OCI-LY7 (cell line): Measurements from ENCODE around the gene MYCN. TPM values are rescaled to one million over a fixed set of nuclear protein-coding genes. Genes with fewer than 3 reads are reported as not detected.

Experiments
- BruUV-seq: library from RNA; stranded (reverse); fragments of 400-500 nt; replicated peaks from 2 replicates; lab custom pipeline; 2021; lab: Mats Ljungman, UMichigan
- CTCF ChIA-PET: fragments of 300-600 bp; sonication (Branson Sonifier 250); formaldehyde crosslinking; loops from one replicate; lab custom pipeline; 2022; ENCODE audit warnings: antibody characterized with exemption; ENCODE audit not compliant: unreplicated experiment; lab: Charles Lee
- POLR2A ChIA-PET: fragments of 300-600 bp; sonication (Branson Sonifier 250); formaldehyde crosslinking; loops from one replicate; lab custom pipeline; 2022; ENCODE audit warnings: antibody characterized with exemption; lab: Charles Lee
- DNase-seq: peaks from one replicate; pipeline ENCODE4 v3.0.0-alpha.2; 2015; ENCODE audit warnings: low spot score
- H2AFZ ChIP-seq: fragments of 200-600 bp; sonication (generic), shearing (Covaris generic); 2 replicates; pipeline ENCODE4 v1.6.1; 2014; ENCODE audit warnings: mild to moderate bottlenecking, antibody characterized with exemption, low read length, moderate library complexity
- H3K27ac ChIP-seq: fragments of 200-600 bp; sonication (generic); 2 replicates; pipeline ENCODE4 v1.5.1; 2014; ENCODE audit warnings: mixed run types, low read depth, mild to moderate bottlenecking, moderate library complexity, low read length, inconsistent platforms; ENCODE audit not compliant: poor library complexity, severe bottlenecking
- H3K36me3 ChIP-seq: fragments of 200-600 bp; sonication (generic); 2 replicates; pipeline ENCODE4 v1.6.1; 2014; ENCODE audit warnings: mild to moderate bottlenecking, antibody characterized with exemption, low read length, moderate library complexity, mixed read lengths; ENCODE audit not compliant: insufficient read depth
- H3K4me1 ChIP-seq: fragments of 200-600 bp; sonication (generic); 2 replicates; pipeline ENCODE4 v1.5.1; 2014; ENCODE audit warnings: mild to moderate bottlenecking, low read length; ENCODE audit not compliant: insufficient read depth, poor library complexity, severe bottlenecking
- H3K4me2 ChIP-seq: fragments of 200-600 bp; sonication (generic); 2 replicates; pipeline ENCODE4 v1.6.1; 2014; ENCODE audit warnings: mild to moderate bottlenecking, low read length
- H3K4me3 ChIP-seq: fragments of 200-600 bp; sonication (generic); 2 replicates; pipeline ENCODE4 v1.5.1; 2014; ENCODE audit warnings: mild to moderate bottlenecking, low read depth, low read length; ENCODE audit not compliant: poor library complexity, severe bottlenecking
- H3K79me2 ChIP-seq: fragments of 200-600 bp; sonication (generic); 2 replicates; pipeline ENCODE4 v1.6.1; 2016; ENCODE audit warnings: low read depth, mild to moderate bottlenecking, low read length, moderate library complexity, mixed read lengths; ENCODE audit not compliant: insufficient read depth
- H3K9me2 ChIP-seq: fragments of 200-600 bp; sonication (generic); 2 replicates; pipeline ENCODE4 v1.6.1; 2016; ENCODE audit warnings: mild to moderate bottlenecking, low read length, mixed read lengths; ENCODE audit not compliant: insufficient read depth
- H3K9me3 ChIP-seq: fragments of 200-600 bp; sonication (generic); 2 replicates; pipeline ENCODE4 v1.6.1; 2014; ENCODE audit warnings: mild to moderate bottlenecking, mixed run types, low read length, mixed read lengths
- H4K20me1 ChIP-seq: fragments of 200-600 bp; sonication (generic); 2 replicates; pipeline ENCODE4 v1.6.1; 2014; ENCODE audit warnings: mild to moderate bottlenecking, antibody characterized with exemption, low read length, moderate library complexity, mixed read lengths; ENCODE audit not compliant: insufficient read depth
- CTCF ChIP-seq: fragments of 200-600 bp; sonication (generic); conservative IDR thresholded peaks from 2 replicates; pipeline ENCODE4 v1.5.1; 2014; ENCODE audit warnings: mild to moderate bottlenecking, antibody characterized with exemption, low read length, moderate library complexity, mixed read lengths
- EZH2phosphoT487 ChIP-seq: fragments of 200-600 bp; sonication (generic); IDR thresholded peaks from 2 replicates; pipeline ENCODE4 v1.6.1; 2018; ENCODE audit warnings: low read depth, borderline replicate concordance, mild to moderate bottlenecking, mixed run types, antibody characterized with exemption, low read length, moderate library complexity, mixed read lengths
- intact Hi-C: fragments of 100-400 bp; cut with micrococcal nuclease; formaldehyde crosslinking; loops from one replicate; pipeline ENCODE4 v1.10.0; 2022; ENCODE audit not compliant: unreplicated experiment
- total RNA-seq, 2 experiments: library from RNA; depleted of rRNA in 1 of 2; stranded (reverse); fragments of >200 nt in 1 of 2; shearing (Covaris generic) in 1 of 2; gene quantifications; 2 replicates each; pipeline ENCODE4 v1.2.3, GENCODE V29; 2014 to 2022

MYCN gene
- total RNA-seq, 2 experiments from 2014 or later, result not detected

- H3K36me3 ChIP-seq, result no peaks in the 10 kb centered on the region
- no peaks in the 10 kb centered on the region for H3K9me3 ChIP-seq
- intact Hi-C loops, result no loop called here
- no peak overlapping the region for H2AFZ ChIP-seq
- no peak overlapping the region for H3K4me2 ChIP-seq
- no peak for DNase-seq
- H3K79me2 ChIP-seq, result no peaks in the 10 kb centered on the region
- H3K4me1 ChIP-seq, result no peaks in the 10 kb centered on the region
- no peak overlapping the region for H3K27ac ChIP-seq
- POLR2A ChIA-PET, result no interaction called here
- TF ChIP-seq EZH2phosphoT487 (no peak), CTCF (no peak)
- no peaks in the 10 kb centered on the region for H4K20me1 ChIP-seq
- no peak overlapping the region for H3K4me3 ChIP-seq
- CTCF ChIA-PET, result no interaction called here
- H3K9me2 ChIP-seq, result no peaks in the 10 kb centered on the region
- BruUV-seq, result no TSS peak
Observed at GRCh38 chr2:15952451-15953146, 12.2 kb downstream of the MYCN start.

- no TSS peak for BruUV-seq
Observed at GRCh38 chr2:15953147-15953630, 12.8 kb downstream of the MYCN start.

More at GRCh38 chr2:15953147-15953630, 12.8 kb downstream of the MYCN start:
- Histone ChIP-seq H3K27ac (no peak overlapping the region), H3K36me3 (no peaks in the 10 kb centered on the region), H2AFZ (no peak overlapping the region), H3K79me2 (no peaks in the 10 kb centered on the region), H3K9me3 (no peaks in the 10 kb centered on the region), H3K4me1 (no peaks in the 10 kb centered on the region), H4K20me1 (no peaks in the 10 kb centered on the region), H3K9me2 (no peaks in the 10 kb centered on the region), H3K4me2 (no peak overlapping the region), H3K4me3 (no peak overlapping the region)
- ChIA-PET CTCF (no interaction called here), POLR2A (no interaction called here)
- TF ChIP-seq EZH2phosphoT487, result no peak
- no peak for TF ChIP-seq CTCF
- intact Hi-C loops, result no loop called here
- DNase-seq, result no peak
